ENCODE measurements around the gene KAZN.

KAZN gene

GRCh38 chr1:14913482-14914177, 315.1 kb downstream of the KAZN start:
- Histone ChIP-seq H3K36me3 (ENCODE audit: control insufficient read depth, insufficient read depth, low read length) (no peaks in the 10 kb centered on the region), H3K27me3 (ENCODE audit: control insufficient read depth, insufficient read depth, low read length) (no peaks in the 10 kb centered on the region), H3K4me1 (ENCODE audit: control insufficient read depth, insufficient read depth, low read length) (peaks cover 3% of the 10 kb centered on the region), H3K9ac (ENCODE audit: low read depth, low read length) (no peak overlapping the region), H3K4me3 (ENCODE audit: low read depth, low read length) (no peak overlapping the region), H3K9me3 (ENCODE audit: control insufficient read depth, insufficient read depth, low read length) (no peaks in the 10 kb centered on the region)

GRCh38 chr1:14914351-14914988, 316.0 kb downstream of the KAZN start:
- H3K4me1 ChIP-seq (ENCODE audit: control insufficient read depth, insufficient read depth, low read length): peaks cover 3% of the 10 kb centered on the region
- H3K27me3 ChIP-seq (ENCODE audit: control insufficient read depth, insufficient read depth, low read length): no peaks in the 10 kb centered on the region
- H3K36me3 ChIP-seq (ENCODE audit: control insufficient read depth, insufficient read depth, low read length): no peaks in the 10 kb centered on the region
- no peak overlapping the region for H3K4me3 ChIP-seq (ENCODE audit: low read depth, low read length)
- H3K9ac ChIP-seq (ENCODE audit: low read depth, low read length): no peak overlapping the region
- no peaks in the 10 kb centered on the region for H3K9me3 ChIP-seq (ENCODE audit: control insufficient read depth, insufficient read depth, low read length)

- H3K27me3 ChIP-seq (ENCODE audit: control insufficient read depth, insufficient read depth, low read length): no peaks in the 10 kb centered on the region
- no peaks in the 10 kb centered on the region for H3K36me3 ChIP-seq (ENCODE audit: control insufficient read depth, insufficient read depth, low read length)
- no peak overlapping the region for H3K4me3 ChIP-seq (ENCODE audit: low read depth, low read length)
- H3K4me1 ChIP-seq (ENCODE audit: control insufficient read depth, insufficient read depth, low read length): peaks cover under 1% of the 10 kb centered on the region
- H3K9ac ChIP-seq (ENCODE audit: low read depth, low read length): no peak overlapping the region
- H3K9me3 ChIP-seq (ENCODE audit: control insufficient read depth, insufficient read depth, low read length): no peaks in the 10 kb centered on the region
Observed at GRCh38 chr1:14915356-14916054, 317.0 kb downstream of the KAZN start.

GRCh38 chr1:14919289-14919688, 320.8 kb downstream of the KAZN start:
- H3K4me1 ChIP-seq (ENCODE audit: control insufficient read depth, insufficient read depth, low read length): no peaks in the 10 kb centered on the region

GRCh38 chr1:14919751-14920150, 321.3 kb downstream of the KAZN start:
- Histone ChIP-seq H3K4me3 (ENCODE audit: low read depth, low read length) (no peak overlapping the region), H3K36me3 (ENCODE audit: control insufficient read depth, insufficient read depth, low read length) (no peaks in the 10 kb centered on the region), H3K9ac (ENCODE audit: low read depth, low read length) (no peak overlapping the region), H3K4me1 (ENCODE audit: control insufficient read depth, insufficient read depth, low read length) (no peaks in the 10 kb centered on the region), H3K27me3 (ENCODE audit: control insufficient read depth, insufficient read depth, low read length) (peaks cover 7% of the 10 kb centered on the region), H3K9me3 (ENCODE audit: control insufficient read depth, insufficient read depth, low read length) (no peaks in the 10 kb centered on the region)

More at GRCh38 chr1:14919289-14919688, 320.8 kb downstream of the KAZN start:
- H3K27me3 ChIP-seq (ENCODE audit: control insufficient read depth, insufficient read depth, low read length): peaks cover 6% of the 10 kb centered on the region
- no peaks in the 10 kb centered on the region for H3K9me3 ChIP-seq (ENCODE audit: control insufficient read depth, insufficient read depth, low read length)
- no peak overlapping the region for H3K9ac ChIP-seq (ENCODE audit: low read depth, low read length)
- no peak overlapping the region for H3K4me3 ChIP-seq (ENCODE audit: low read depth, low read length)
- no peaks in the 10 kb centered on the region for H3K36me3 ChIP-seq (ENCODE audit: control insufficient read depth, insufficient read depth, low read length)

GRCh38 chr1:14921057-14921456, 322.6 kb downstream of the KAZN start:
- Histone ChIP-seq H3K27me3 (ENCODE audit: control insufficient read depth, insufficient read depth, low read length) (peaks cover 20% of the 10 kb centered on the region), H3K9me3 (ENCODE audit: control insufficient read depth, insufficient read depth, low read length) (no peaks in the 10 kb centered on the region), H3K36me3 (ENCODE audit: control insufficient read depth, insufficient read depth, low read length) (no peaks in the 10 kb centered on the region), H3K9ac (ENCODE audit: low read depth, low read length) (no peak overlapping the region), H3K4me1 (ENCODE audit: control insufficient read depth, insufficient read depth, low read length) (peaks cover 6% of the 10 kb centered on the region), H3K4me3 (ENCODE audit: low read depth, low read length) (no peak overlapping the region)

GRCh38 chr1:14922942-14923726, 324.6 kb downstream of the KAZN start:
- Histone ChIP-seq H3K4me1 (ENCODE audit: control insufficient read depth, insufficient read depth, low read length) (peaks cover 6% of the 10 kb centered on the region), H3K4me3 (ENCODE audit: low read depth, low read length) (peak overlapping the region; percentile 46), H3K27me3 (ENCODE audit: control insufficient read depth, insufficient read depth, low read length) (peaks cover 35% of the 10 kb centered on the region), H3K9me3 (ENCODE audit: control insufficient read depth, insufficient read depth, low read length) (no peaks in the 10 kb centered on the region), H3K9ac (ENCODE audit: low read depth, low read length) (no peak overlapping the region), H3K36me3 (ENCODE audit: control insufficient read depth, insufficient read depth, low read length) (no peaks in the 10 kb centered on the region)

- Histone ChIP-seq H3K36me3 (ENCODE audit: control insufficient read depth, insufficient read depth, low read length) (no peaks in the 10 kb centered on the region), H3K27me3 (ENCODE audit: control insufficient read depth, insufficient read depth, low read length) (peaks cover 35% of the 10 kb centered on the region), H3K9me3 (ENCODE audit: control insufficient read depth, insufficient read depth, low read length) (no peaks in the 10 kb centered on the region), H3K9ac (ENCODE audit: low read depth, low read length) (no peak overlapping the region), H3K4me1 (ENCODE audit: control insufficient read depth, insufficient read depth, low read length) (peaks cover 6% of the 10 kb centered on the region), H3K4me3 (ENCODE audit: low read depth, low read length) (peak overlapping the region; percentile 46)
Observed at GRCh38 chr1:14923727-14924452, 325.4 kb downstream of the KAZN start.

GRCh38 chr1:14924455-14925331, 326.2 kb downstream of the KAZN start:
- Histone ChIP-seq H3K4me1 (ENCODE audit: control insufficient read depth, insufficient read depth, low read length) (peaks cover 6% of the 10 kb centered on the region), H3K36me3 (ENCODE audit: control insufficient read depth, insufficient read depth, low read length) (no peaks in the 10 kb centered on the region), H3K27me3 (ENCODE audit: control insufficient read depth, insufficient read depth, low read length) (peaks cover 35% of the 10 kb centered on the region), H3K9me3 (ENCODE audit: control insufficient read depth, insufficient read depth, low read length) (no peaks in the 10 kb centered on the region), H3K9ac (ENCODE audit: low read depth, low read length) (no peak overlapping the region), H3K4me3 (ENCODE audit: low read depth, low read length) (peak overlapping the region; percentile 61)

GRCh38 chr1:14925336-14926136, 327.1 kb downstream of the KAZN start:
- Histone ChIP-seq H3K36me3 (ENCODE audit: control insufficient read depth, insufficient read depth, low read length) (no peaks in the 10 kb centered on the region), H3K27me3 (ENCODE audit: control insufficient read depth, insufficient read depth, low read length) (peaks cover 35% of the 10 kb centered on the region), H3K4me1 (ENCODE audit: control insufficient read depth, insufficient read depth, low read length) (peaks cover 6% of the 10 kb centered on the region), H3K4me3 (ENCODE audit: low read depth, low read length) (peak overlapping the region; percentile 61), H3K9ac (ENCODE audit: low read depth, low read length) (no peak overlapping the region), H3K9me3 (ENCODE audit: control insufficient read depth, insufficient read depth, low read length) (no peaks in the 10 kb centered on the region)
